Ovary (tissue), 3 donors: ENCODE measurements around the gene CLCN1.

Source experiments
- CTCF ChIP-seq, 3 donors: fragments of 450-650 bp in 2 of 3; fragments of 200-600 bp in 1 of 3; IDR thresholded peaks; one replicate each; pipeline versions ENCODE4 v1.5.1 to v1.8.0; 2016 to 2022; ENCODE audit warnings: antibody characterized with exemption in 3 of 3, mild to moderate bottlenecking in 1 of 3
- EP300 ChIP-seq: sonication (generic); formaldehyde crosslinking; IDR thresholded peaks from one replicate; pipeline ENCODE4 v1.6.1; 2017; ENCODE audit warnings: antibody characterized with exemption
- POLR2A ChIP-seq: fragments of 450-650 bp; IDR thresholded peaks from one replicate; pipeline ENCODE4 v1.6.1; 2017; ENCODE audit warnings: antibody characterized with exemption, mild to moderate bottlenecking, moderate library complexity
- donor health status: DM: no; HTN: no; CAD: no.

- TF ChIP-seq CTCF (IDR thresholded peaks at IDR 0.05) (no peak), POLR2A (no peak), EP300 (no peak)
Measured at GRCh38 chr7:143321734-143322133, 5.8 kb downstream of the CLCN1 start.
